Fibroblast of the conjunctiva (primary cell): ENCODE measurements around the gene LAMA5.
"Not testable (repeated sequence)": the region's sequence is repeated elsewhere in the genome, so short reads cannot be mapped to it uniquely, and the experiment has no call there.

ENCODE experiments used
- DNase-seq: peaks from one replicate; pipeline ENCODE4 v3.0.0-alpha.2; 2010; ENCODE audit warnings: low read depth

The LAMA5 gene

GRCh38 chr20:62390317-62391164 is 23.4 kb upstream of the LAMA5 start:
- no peak for DNase-seq

GRCh38 chr20:62389601-62390087 is 22.5 kb upstream of the LAMA5 start:
- DNase-seq = no peak

- no peak for DNase-seq
Observed at GRCh38 chr20:62388839-62389600, 21.9 kb upstream of the LAMA5 start.

GRCh38 chr20:62387933-62388635 is 21.0 kb upstream of the LAMA5 start:
- DNase-seq = no peak

- no peak for DNase-seq
Observed at GRCh38 chr20:62387219-62387913, 20.3 kb upstream of the LAMA5 start.

GRCh38 chr20:62386383-62387218 is 19.5 kb upstream of the LAMA5 start, which contains the start of gene RPS21:
TSS of gene RPS21 (plus strand) at chr20:62387103. CDS start at chr20:62387339, 236 bp downstream.
- peak; percentile 69 for DNase-seq

- peak; percentile 47 for DNase-seq
Observed at GRCh38 chr20:62382306-62383198, 15.4 kb upstream of the LAMA5 start.

GRCh38 chr20:62381842-62382241 is 14.7 kb upstream of the LAMA5 start:
- no peak for DNase-seq

GRCh38 chr20:62381202-62381797 is 14.2 kb upstream of the LAMA5 start:
- no peak for DNase-seq

- DNase-seq = no peak
Observed at GRCh38 chr20:62378215-62378614, 11.1 kb upstream of the LAMA5 start.

GRCh38 chr20:62377615-62378178 is 10.6 kb upstream of the LAMA5 start:
- no peak for DNase-seq

- no peak for DNase-seq
Observed at GRCh38 chr20:62377064-62377461, 10.0 kb upstream of the LAMA5 start.

GRCh38 chr20:62376112-62377063 is 9.3 kb upstream of the LAMA5 start:
- no peak for DNase-seq

- no peak for DNase-seq
Observed at GRCh38 chr20:62374331-62375152, 7.4 kb upstream of the LAMA5 start.

- not testable (repeated sequence) for DNase-seq
Observed at GRCh38 chr20:62373631-62374179, 6.6 kb upstream of the LAMA5 start.
